Embryonic facial prominence (tissue), 1 donor: Measurements from ENCODE around the gene KIF14.
"Not testable (repeated sequence)": the region's sequence is repeated elsewhere in the genome, so short reads cannot be mapped to it uniquely, and the experiment has no call there.

Experiments used
- DNase-seq: peaks from one replicate; pipeline ENCODE4 v3.0.0-alpha.2; 2016; ENCODE audit errors: extremely low spot score

Gene KIF14

GRCh38 chr1:200634261-200635122 is 13.9 kb upstream of the KIF14 start:
- DNase-seq = no peak

DNA sequence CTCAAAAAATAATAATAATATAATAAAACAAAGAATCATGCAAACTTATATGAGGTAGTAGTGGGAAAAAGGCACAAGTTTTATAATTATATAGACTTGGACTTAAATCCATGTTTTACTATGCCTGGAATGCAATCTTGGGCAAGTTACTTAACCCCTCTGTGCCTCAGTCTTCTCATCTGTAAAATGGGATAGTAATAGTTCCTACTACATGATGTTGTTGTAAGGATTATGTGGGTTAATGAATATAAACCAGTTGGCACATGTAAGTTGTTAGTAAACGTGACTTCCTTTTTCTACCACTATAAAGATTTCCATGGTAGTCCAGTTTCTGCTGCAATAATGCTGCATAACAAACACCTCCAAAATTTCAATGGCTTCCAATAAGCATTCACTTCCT is 10.8 kb upstream of the KIF14 start:
- no peak for DNase-seq

DNA sequence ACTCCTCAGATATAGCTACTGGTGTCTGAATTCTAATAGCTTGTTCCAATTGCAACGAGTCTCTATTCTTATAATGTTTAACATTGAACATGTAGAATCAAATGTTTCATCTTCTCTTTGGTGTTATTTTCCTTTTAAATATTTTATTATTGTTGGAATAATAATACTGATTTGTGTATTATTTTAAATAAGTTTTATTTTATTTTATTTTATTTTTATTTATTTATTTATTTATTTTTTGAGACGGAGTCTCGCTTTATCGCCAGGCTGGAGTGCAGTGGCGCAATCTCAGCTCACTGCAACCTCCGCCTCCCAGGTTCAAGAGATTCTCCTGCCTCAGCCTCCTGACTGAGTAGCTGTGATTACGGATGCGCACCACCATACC is 10.0 kb upstream of the KIF14 start:
- DNase-seq = not testable (repeated sequence)

DNA sequence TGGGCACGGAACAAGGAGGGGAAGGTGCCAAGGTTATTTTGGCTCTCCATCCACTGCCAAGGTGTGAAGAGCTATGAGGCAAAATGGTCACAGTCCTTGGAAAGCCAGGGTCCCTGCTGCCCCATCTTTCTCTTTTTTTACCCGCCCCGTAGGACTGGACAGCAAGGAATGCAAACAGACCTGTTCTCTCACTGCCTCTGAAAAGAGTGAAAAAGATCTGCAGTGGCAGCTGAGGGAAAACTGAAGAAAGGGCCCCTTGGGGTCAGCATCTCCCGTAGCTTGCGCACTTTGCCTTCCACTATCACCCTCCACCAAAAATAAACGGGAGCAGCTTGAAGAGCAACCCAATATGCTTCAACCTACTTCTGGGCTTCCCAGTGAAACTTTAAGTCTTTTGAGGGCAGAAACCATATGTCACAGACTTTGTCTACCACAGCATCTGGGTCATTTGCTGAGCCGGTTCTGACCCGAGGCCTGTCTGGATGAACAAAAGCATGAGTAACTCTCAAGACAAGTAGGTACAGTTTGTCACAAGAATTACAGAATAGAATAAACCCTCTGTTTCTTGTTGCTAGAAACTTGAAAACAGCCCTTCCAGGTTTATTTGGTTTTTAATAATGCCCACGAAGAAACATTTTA is 9.4 kb upstream of the KIF14 start:
- no peak for DNase-seq

DNA sequence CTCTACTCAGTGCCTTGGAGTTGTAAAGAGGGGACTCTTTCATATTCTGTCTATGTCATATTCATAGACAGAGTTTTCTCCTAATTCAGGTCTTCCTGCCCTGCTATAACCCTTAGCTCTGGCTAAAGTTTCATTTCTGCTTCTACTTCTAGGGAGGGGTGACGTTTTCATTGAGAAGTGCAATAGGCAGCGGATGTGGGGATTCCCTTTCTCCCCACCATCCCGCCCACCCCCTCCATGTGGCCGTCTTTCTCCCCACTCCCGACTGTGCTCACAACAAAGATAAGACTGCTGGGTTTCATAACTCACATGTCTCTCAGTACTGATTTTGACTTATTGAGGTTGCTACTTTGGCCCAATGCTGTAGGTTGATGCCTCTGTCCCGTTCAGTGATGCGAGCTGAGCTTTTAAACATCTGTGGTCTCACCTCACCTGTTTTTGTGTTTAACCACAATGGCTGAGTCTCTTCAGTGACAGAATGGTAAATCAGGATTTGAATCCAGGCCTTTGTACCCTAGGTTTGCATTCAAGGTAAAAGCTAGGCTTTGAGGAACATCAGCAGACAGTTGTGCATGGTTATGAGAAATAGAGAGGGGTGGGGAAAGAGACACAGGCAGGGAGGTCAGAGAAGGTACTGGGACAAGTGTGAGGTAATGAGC is 7.8 kb upstream of the KIF14 start:
- DNase-seq = no peak

DNA sequence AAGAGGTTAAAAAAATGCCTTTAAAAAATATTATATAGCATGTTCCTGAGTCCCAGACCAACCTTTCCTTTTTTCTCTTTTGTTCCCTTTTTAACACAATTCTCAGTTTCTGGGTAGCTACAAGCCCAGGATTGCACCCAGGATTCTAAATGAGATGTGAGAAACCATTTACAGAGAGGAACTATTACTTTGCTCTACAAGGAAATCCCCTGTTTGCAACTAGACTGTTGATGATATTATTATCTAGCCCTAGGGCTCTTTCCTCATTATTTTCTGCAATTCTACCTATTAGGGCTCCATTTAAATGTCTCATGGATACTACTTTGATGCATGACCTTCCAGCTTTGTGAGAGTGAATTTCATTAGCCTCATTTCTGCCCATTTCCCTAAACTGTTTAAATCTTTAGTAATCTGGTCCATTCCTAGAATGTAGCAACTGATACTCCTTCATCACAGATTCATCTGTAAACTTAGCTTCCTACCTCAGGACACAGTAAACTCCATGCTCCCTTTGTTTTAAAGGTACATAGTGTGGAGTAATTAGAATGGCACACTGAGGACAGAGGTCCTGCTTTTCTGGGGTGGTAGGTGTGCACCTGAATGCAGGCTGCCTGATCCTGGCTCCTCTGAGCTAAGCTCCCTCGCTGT is 7.1 kb upstream of the KIF14 start:
- DNase-seq = no peak

DNA sequence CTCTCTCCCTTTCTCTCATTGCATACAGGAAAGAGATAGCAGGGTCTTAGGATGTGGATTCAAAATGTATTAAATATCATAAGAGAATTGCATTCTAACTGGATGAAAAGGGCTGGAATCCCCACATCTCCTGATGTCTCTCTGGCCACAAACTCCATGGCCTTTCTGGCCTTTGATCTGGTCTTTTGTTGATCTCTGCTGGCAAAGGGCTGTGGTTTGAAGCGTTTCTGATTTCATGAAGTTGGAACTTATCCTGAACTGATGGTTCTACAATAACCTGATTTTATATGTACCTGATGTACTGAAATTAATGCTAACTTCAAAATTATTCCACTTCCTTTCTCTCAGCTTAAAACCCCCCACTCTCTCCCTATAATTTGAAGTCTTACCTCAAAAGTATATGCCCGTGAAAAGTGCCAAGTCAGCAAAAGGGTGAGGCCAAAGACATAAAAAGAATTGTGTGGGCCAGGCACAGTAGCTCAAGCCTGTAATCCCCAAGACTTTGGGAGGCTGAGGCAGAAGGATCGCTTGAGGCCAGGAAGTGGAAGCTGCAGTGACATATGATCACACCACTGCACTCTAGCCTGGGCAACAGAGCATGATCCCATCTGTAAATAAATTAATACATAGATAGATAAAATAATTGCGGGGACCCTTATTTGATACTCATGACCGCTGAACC is 6.4 kb upstream of the KIF14 start:
- no peak for DNase-seq

DNA sequence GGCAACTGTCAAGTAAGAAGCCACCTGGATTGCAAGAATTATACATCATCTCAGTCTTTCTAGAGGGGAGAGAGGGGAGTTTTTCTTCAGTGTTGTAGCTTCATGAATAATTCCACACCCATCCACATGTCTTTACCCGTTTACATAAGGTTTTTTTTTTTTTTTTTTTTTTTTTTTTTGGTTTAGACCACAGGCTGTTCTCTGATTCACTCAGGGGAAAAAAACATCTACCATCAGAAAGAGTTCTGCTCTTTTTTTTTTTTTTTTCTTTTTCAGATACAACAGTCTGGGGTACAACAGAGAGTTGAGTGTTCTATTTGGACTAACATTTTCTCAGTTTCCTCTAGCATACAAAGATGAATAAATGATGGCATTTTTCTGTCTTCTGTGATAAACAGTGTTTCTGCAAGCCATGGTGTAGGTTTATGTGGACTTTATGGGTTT is 4.9 kb upstream of the KIF14 start:
- DNase-seq = no peak

DNA sequence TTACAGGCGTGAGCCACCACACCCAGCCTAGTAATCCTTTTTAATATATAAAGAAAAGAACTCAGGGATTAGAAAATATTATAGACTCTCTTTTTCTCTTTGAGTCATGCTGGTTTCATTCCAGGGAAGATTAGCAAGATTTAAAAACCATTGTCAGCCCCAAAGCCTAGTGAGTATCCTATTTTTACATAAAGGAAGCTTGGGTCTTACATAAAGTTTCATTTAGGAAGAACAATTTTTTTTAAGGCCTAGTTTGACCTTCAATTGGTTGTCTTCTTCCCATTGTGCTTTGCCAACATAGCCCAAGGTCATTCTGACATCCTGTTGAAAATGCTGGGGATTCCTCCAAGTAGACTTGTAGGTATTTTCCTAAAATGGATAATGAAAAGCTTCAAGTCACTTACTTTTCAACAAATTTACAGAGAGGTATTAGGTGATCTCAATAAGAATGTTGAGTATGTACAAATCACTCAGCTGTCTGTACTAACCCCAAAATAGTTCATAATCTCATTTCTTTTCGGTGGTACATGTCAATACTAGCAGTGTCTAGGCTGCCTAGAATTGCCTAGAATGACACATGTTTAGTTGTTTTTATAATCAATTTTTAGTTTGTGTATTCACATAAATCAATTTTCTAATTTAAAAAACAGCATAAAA is 4.3 kb upstream of the KIF14 start:
- DNase-seq = no peak

DNA sequence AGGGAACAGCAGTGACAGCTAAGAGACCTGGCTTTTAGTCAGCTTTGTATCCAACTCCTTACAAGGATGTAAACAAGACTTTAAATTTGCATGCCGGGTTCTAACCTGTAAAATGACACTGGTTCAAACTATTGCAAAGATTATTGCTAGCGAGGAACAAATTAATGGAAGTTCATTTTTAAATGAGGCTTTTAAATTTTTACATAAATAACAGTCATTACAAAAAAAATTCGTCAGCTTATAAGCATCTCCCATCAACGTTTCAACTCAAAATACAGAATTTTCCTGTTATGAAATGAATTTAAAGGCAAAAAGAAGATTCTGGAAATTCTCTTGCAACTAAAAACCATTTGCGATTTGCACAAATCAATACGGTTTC is 668 bp downstream of the KIF14 start:
- no peak for DNase-seq

DNA sequence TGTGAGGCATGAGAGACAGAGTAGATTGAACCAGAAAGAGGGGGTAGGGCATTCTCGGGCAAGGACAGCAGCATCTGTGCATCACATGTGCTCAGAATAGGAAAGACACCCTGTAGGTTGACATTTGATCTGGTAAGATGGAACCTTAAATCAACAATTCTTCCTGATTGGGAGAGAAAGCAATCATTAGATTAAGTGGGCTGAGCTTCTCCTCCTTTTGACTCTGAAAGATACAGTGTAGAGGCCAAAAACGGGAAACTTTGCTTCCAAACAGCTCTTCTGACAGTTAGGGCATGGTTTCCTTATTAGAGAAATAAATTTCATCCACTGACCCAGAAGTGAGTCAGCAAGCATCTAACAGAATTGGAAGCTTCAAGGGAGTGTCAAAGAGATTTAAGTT is 9.7 kb downstream of the KIF14 start:
- DNase-seq = no peak

DNA sequence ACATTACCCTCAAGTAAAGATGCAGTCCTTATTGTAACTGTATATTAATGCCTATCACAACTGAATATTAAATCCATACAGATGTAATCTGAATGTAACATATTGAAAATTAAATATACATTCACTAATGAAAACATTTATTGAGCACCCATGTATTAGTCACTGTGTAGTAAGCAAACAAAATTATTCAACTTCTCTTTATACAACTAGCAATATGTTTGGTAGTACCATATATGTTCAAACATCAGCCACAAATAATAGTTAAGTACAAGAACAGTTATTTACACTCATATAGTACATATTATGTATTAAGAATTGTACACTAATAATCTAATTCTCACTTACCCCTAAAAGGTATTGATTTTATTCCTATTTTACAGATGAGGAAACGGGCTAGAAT is 17.9 kb downstream of the KIF14 start:
- DNase-seq = no peak

- DNase-seq = no peak
These were observed 30.6 kb downstream of the KIF14 start for GRCh38 chr1:200590001-200590400.

- DNase-seq = no peak
These were observed 31.9 kb downstream of the KIF14 start for GRCh38 chr1:200588698-200589097.

DNA sequence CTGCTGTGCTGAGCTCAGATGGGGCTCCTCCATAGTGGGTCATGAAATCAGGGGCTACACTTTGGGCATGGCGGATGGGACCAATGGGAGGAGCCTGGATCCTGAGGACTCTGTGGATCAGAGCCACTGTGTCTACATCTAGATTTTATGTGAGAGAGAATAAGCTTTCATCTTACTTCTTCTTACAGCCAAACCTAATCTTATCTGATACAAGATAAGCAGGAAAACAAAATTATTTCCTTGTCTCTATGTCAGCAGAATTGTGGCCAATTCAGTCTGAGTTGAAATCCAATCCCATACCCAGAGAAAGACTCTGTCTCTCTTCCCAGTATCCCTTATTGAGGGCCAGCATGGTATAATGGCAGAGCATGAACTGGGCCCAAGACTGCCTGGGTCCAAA is 56.2 kb downstream of the KIF14 start:
- no peak for DNase-seq

GRCh38 chr1:200561856-200562214 is 58.7 kb downstream of the KIF14 start:
- DNase-seq = no peak

DNA sequence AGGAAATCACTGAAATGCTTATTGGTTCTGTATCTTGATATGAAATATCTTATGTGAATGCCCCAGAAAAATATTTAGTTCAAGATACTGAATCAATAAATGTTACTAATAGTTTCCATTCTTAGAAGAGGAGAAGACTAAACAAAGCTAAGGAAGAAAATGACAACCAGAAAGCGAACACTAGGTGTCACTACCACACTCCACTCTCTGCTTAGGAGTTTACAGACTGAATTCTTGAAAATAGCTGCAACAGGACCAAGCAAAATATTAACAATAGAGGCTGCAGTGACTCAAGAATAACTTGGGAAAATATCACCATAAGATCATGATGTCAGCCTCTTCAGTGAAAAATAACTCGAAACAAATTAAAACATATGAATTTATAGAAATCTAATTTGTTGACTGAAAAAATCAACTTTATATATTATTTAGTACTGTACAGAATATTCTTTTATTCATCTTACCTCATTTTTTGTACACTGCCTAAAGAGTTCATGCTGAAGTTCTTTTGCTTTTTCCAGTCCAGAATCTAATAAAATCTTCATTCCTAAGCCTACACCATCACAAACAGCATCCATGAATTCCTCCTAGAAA is 61.6 kb downstream of the KIF14 start:
- DNase-seq = peak; percentile 61

GRCh38 chr1:200556002-200556401 is 64.5 kb downstream of the KIF14 start:
- no peak for DNase-seq

- not testable (repeated sequence) for DNase-seq
These were observed 67.8 kb downstream of the KIF14 start for GRCh38 chr1:200552737-200553136.

DNA sequence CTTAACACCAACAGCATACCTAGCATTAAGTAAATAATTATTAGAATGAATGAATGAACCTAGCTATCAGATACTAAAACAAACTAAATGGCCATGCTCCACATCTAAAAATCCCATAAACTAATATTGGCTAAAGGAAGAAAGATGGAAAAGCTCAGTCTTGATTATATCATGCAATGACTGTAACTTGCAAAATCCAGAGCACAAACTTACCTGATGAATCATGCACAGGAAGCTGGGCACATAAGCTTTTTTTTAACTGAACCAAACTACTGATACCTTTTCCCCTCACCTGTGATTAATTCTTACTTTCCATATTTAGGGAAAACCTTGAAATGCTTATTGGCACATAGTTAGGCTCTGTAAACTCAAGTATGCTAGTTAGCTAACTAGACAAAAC is 70.2 kb downstream of the KIF14 start:
- no peak for DNase-seq

DNA sequence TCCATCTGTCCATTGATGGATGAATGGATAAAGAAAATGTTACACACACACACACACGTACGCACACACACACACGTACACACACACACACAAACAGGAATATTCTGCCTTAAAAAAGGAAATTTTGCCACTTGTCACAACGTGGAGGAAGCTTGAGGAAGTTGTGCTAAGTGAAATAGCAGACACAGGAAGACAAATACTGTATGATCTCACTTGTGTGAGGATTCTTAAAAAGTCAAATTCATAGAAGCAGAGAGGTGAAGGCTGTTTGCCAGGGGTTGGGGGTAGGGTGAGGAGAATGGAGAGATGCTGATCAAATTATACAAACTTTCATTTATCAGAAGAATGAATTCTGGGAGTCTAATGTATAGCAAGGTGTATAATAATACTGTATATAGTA is 73.2 kb downstream of the KIF14 start:
- no peak for DNase-seq
